Stimulated activated naive CD8-positive, alpha-beta T cell treated with anti-CD3 and anti-CD28 coated beads, Interleukin-15, amount 100 ng/mL, for 72 hours (primary cell): ENCODE measurements around the gene GP1BA.

Source experiments
- ATAC-seq: fragments of 150-1000 bp; cut with Tn5 transposase; 2 replicates; pipeline ENCODE4 v1.10.0; 2021; ENCODE audit warnings: mild to moderate bottlenecking, moderate library complexity
- DNase-seq, 2 donors: peaks; one replicate each; pipeline ENCODE4 v3.0.0; 2021 to 2022
- H3K27ac Mint-ChIP-seq, 2 donors: one replicate each; pipeline ENCODE4 v1.8.0; 2022; ENCODE audit warnings: mild to moderate bottlenecking in 2 of 2, mixed read lengths in 2 of 2, moderate library complexity in 2 of 2
- H3K27me3 Mint-ChIP-seq: one replicate; pipeline ENCODE4 v1.8.0; 2022; ENCODE audit warnings: mixed read lengths
- H3K4me1 Mint-ChIP-seq: one replicate; pipeline ENCODE4 v1.8.0; 2022; ENCODE audit warnings: mild to moderate bottlenecking, mixed read lengths
- H3K4me3 Mint-ChIP-seq, 2 donors: one replicate each; pipeline ENCODE4 v1.8.0; 2022; ENCODE audit warnings: mild to moderate bottlenecking in 2 of 2, mixed read lengths in 2 of 2, moderate library complexity in 1 of 2
- H3K9me3 Mint-ChIP-seq, 2 donors: one replicate each; pipeline ENCODE4 v1.8.0; 2022; ENCODE audit warnings: mixed read lengths in 2 of 2

The GP1BA gene

DNA sequence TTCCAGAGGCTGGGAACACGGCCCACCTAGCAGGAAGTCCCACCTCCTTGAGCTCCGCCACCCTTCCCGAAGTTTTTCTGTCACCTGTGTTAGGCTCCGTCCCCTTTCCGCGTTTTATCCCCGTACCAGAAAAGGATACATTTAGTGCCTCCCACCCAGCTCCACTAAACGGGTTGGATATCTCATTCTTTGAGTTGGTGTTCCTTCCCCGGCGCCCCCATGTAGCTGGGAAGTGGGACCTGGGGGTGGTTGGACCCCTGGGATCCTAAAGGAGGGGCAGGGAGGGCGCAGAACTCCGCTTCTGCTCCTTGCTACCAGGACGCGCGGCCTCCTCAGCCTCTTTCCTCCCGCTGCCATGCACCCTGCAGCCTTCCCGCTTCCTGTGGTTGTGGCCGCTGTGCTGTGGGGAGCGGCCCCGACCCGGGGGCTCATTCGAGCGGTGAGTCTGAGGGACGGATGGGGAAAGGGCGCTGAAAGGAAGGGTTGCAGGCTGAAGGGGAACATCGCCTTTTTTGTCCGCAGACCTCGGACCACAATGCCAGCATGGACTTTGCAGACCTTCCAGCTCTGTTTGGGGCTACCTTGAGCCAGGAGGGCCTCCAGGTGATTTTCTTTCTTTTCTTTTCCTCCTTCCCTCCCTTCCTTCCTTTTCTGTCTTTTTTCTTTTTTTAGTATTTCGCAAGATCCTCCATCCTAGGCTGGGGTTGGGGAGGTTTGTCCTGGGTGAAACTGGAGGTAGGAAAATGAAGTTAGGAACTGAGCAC, 8.7 kb downstream of the GP1BA start:
- H3K27me3 Mint-ChIP-seq, result no peaks in the 10 kb centered on the region
- no peak for ATAC-seq
- H3K4me1 Mint-ChIP-seq, result peaks cover 81% of the 10 kb centered on the region
- H3K27ac Mint-ChIP-seq, result peak overlapping the region; percentile 98 to 99
- H3K9me3 Mint-ChIP-seq, result no peaks in the 10 kb centered on the region
- peak overlapping the region; percentile 93 to 94 for H3K4me3 Mint-ChIP-seq
- DNase-seq, result peak in 1 of 2 donors; percentile 63

DNA sequence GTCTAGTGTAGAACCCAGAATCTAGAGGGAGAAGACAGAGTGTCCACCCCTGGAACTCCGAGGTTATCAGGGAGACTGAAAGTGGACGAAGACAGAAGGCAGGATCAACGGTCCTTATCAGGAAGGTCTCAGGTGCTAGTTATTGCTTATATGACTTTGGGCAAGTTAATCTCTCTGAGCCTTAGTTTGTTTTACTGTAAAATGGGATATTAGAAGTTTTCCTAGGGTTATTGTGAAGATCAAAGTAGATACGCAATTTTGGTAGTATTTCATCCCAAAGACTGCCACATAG, 9.2 kb downstream of the GP1BA start:
- Mint-ChIP-seq H3K4me3 (peak overlapping the region; percentile 93 to 94), H3K9me3 (no peaks in the 10 kb centered on the region), H3K27me3 (no peaks in the 10 kb centered on the region), H3K27ac (peak overlapping the region; percentile 98 to 99), H3K4me1 (peaks cover 78% of the 10 kb centered on the region)
- DNase-seq (no peak), ATAC-seq (no peak)

DNA sequence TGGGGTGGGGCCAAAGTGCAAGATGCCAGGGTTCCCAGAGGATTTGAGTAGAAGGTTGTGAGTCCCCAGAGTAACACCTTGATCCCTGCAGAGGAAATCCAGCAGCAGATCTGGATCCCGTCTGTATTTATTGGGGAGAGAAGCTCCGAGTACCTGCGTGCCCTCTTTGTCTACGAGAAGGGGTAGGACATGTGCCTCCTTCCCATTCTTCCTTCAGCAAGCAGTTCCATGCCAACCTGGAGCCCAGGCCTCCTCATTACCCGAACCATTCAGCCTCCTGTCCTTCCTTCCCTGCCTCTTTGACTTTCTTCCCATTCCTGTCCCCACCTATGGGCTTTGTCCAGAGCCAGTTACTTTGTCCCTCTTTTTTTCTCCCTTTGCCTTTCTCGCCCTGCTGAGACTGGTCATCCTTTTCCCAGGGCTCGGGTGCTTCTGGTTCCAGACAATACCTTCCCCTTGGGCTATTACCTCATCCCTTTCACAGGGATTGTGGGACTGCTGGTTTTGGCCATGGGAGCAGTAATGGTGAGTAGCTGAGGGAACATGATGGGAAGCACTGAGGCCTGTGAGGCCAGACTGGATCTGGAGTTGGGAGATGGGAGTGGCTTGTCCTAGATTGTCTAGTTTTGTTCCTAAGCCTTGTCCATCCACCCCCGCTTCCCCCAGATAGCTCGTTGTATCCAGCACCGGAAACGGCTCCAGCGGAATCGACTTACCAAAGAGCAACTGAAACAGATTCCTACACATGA, 10.9 kb downstream of the GP1BA start:
- DNase-seq (no peak), ATAC-seq (no peak)
- H3K27me3 Mint-ChIP-seq, result no peaks in the 10 kb centered on the region
- peak overlapping the region; percentile 77 to 99 for H3K27ac Mint-ChIP-seq
- no peaks in the 10 kb centered on the region for H3K9me3 Mint-ChIP-seq
- peaks cover 62% of the 10 kb centered on the region for H3K4me1 Mint-ChIP-seq
- peak overlapping the region; percentile 93 to 94 for H3K4me3 Mint-ChIP-seq

DNA sequence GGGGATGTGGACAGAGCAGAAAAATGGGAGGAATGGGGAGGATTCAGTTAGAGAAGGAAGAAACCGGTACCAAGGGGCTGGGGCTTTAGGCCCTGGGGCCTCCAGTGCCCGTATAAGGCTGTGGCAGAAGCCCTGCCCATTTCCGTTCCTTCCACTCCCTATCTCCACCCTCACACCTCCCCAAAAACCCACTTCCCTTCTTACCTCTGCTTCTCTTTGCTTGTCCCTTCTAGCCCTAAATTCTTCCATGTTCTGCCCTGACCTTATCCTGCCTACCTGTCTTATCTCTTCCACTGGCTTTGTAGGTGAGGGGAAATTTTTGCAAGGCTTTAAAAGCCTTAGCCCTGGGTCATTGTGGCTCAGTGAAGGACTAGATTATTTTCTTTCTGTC, 12.1 kb downstream of the GP1BA start:
- Mint-ChIP-seq H3K4me1 (peaks cover 50% of the 10 kb centered on the region), H3K4me3 (peak overlapping the region; percentile 93 to 94), H3K9me3 (no peaks in the 10 kb centered on the region), H3K27me3 (no peaks in the 10 kb centered on the region), H3K27ac (peak overlapping the region; percentile 93 to 97)
- DNase-seq (peak; percentile 56 to 73), ATAC-seq (peak; percentile 31)

DNA sequence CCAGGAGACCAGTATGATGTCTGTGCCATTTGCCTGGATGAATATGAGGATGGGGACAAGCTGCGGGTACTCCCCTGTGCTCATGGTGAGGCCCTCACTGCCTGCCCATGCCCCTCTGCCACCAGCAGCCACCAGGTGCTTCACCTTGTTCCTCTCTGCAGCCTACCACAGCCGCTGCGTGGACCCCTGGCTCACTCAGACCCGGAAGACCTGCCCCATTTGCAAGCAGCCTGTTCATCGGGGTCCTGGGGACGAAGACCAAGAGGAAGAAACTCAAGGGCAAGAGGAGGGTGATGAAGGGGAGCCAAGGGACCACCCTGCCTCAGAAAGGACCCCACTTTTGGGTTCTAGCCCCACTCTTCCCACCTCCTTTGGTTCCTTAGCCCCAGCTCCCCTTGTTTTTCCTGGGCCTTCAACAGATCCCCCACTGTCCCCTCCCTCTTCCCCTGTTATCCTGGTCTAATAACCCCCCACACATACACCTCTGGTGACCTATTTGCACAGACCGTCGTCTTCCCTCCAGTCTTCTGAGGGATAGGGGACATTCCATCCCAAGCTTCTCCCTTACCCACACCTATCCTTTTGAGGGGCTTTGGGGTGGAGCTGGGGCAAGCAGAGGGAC, 12.6 kb downstream of the GP1BA start:
- Mint-ChIP-seq H3K9me3 (no peaks in the 10 kb centered on the region), H3K27ac (peak overlapping the region; percentile 93 to 97), H3K4me3 (peak overlapping the region; percentile 93 to 94), H3K4me1 (peaks cover 48% of the 10 kb centered on the region), H3K27me3 (no peaks in the 10 kb centered on the region)
- DNase-seq, result peak; percentile 49 to 64
- peak; percentile 0 for ATAC-seq

DNA sequence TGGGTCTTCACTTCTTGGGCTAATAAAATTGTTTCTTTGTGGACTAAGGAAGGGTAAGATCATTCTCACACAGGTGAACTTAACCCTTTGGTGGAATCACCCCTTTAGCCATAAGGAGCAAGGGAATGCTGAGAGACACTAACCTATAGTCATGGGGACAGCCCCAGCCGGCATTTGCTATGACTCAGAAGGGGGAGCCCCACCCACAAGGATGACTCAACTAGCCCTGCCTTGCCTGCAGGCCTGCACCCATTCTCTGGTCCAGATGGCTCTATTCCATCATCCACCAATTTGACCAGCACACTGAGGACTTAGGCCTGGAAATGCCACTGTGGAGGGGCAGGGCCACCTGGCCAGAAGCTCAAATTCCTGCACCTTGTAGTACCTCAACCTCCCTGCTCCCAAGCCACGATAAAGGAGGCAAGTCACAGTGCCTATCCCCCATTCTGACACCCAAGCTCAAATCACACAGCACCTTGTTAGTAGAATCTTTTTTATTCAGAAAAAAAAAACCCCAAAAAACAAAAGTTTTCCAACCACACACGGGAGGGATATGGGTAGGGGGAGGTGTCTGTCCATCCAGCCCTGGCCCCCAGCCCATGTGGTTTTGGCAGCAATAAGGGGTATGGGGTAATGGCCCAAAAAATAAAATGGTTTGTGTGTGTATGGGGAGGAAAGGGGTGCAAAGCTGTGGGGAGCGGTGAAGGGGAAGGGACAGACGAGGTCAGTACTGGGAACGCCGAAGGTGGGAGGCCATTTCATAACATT, 13.3 kb downstream of the GP1BA start:
- H3K4me1 Mint-ChIP-seq, result peaks cover 52% of the 10 kb centered on the region
- peak overlapping the region; percentile 93 to 94 for H3K4me3 Mint-ChIP-seq
- H3K9me3 Mint-ChIP-seq, result no peaks in the 10 kb centered on the region
- peak overlapping the region; percentile 93 to 97 for H3K27ac Mint-ChIP-seq
- ATAC-seq (peak; percentile 56), DNase-seq (peak; percentile 81 to 89)
- no peaks in the 10 kb centered on the region for H3K27me3 Mint-ChIP-seq

DNA sequence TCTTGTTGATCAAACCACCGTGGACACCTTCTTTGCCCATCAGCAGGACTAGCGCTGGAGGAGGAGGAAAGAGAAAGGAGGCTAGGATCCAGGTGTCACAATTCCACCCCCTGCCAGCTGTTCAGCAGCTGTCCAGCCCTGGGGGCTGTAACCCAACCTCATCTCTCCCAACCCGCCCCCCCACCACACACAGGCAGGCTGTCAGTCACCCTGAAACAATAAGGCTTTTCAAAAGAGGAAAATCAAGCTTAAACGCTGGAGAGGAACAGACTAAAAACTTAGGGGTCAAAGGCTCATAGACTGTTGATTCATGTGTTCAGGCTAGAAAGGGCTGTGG, 13.8 kb downstream of the GP1BA start:
- Mint-ChIP-seq H3K9me3 (no peaks in the 10 kb centered on the region), H3K27me3 (no peaks in the 10 kb centered on the region), H3K27ac (peak overlapping the region; percentile 93 to 98), H3K4me1 (peaks cover 57% of the 10 kb centered on the region), H3K4me3 (peak overlapping the region; percentile 93 to 94)
- ATAC-seq (no peak), DNase-seq (no peak)

DNA sequence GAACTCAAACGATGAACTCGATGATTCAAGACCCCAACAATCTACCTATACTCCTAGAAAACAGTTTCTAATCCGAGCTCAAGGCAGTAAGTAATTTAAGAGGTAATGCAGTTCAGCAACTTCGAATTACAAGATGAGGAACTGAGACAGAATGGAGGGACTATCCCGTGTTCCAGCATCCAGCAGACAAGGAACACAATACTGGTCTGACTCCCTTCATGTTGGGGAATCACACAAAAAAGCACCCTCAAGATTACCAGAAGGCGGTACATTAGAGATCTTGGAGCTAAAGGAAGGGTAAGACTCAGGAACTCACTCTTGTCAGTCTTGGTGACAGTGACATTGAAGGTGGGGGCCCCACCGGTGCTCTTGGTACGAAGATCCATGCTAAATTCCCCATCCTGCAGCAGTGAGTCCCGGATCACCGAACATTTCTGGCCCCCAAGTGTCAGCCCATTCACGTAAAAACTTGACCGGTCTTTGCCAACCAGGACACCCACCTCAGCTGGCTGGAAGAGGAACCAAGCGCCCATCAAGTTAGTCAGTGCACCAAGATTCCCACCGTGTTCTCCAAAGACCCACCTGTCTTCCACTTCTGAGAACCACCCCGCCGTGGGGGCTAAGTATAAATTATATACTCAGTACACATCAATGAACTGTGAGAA, 14.4 kb downstream of the GP1BA start:
- DNase-seq, result no peak
- no peak for ATAC-seq
- no peaks in the 10 kb centered on the region for H3K9me3 Mint-ChIP-seq
- H3K27me3 Mint-ChIP-seq, result no peaks in the 10 kb centered on the region
- peaks cover 60% of the 10 kb centered on the region for H3K4me1 Mint-ChIP-seq
- H3K4me3 Mint-ChIP-seq, result peak overlapping the region; percentile 93 to 94
- peak overlapping the region; percentile 93 to 98 for H3K27ac Mint-ChIP-seq

DNA sequence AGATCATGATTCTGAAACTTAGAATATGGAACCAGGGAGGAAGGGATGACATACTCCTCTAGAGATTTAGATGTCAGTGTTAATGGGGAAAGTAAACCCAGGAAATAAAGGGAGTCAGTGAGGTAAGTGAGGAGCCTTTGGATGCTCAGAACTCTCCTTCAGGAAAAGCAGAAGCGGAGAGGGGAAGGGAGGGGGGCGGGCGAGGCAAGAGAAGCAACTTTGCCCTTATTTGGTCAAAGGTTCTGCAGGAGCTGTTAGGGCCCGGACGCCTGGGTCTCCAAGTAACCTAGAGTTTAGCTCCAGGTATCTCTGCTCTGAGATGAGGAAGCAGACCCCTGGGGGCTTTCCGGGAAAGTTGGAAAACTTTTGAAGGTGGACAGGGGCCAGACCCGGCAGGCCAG, 14.9 kb downstream of the GP1BA start:
- H3K4me3 Mint-ChIP-seq, result peak overlapping the region; percentile 93 to 94
- no peaks in the 10 kb centered on the region for H3K9me3 Mint-ChIP-seq
- ATAC-seq (no peak), DNase-seq (no peak)
- peaks cover 60% of the 10 kb centered on the region for H3K4me1 Mint-ChIP-seq
- peak overlapping the region; percentile 93 to 98 for H3K27ac Mint-ChIP-seq
- H3K27me3 Mint-ChIP-seq, result no peaks in the 10 kb centered on the region

DNA sequence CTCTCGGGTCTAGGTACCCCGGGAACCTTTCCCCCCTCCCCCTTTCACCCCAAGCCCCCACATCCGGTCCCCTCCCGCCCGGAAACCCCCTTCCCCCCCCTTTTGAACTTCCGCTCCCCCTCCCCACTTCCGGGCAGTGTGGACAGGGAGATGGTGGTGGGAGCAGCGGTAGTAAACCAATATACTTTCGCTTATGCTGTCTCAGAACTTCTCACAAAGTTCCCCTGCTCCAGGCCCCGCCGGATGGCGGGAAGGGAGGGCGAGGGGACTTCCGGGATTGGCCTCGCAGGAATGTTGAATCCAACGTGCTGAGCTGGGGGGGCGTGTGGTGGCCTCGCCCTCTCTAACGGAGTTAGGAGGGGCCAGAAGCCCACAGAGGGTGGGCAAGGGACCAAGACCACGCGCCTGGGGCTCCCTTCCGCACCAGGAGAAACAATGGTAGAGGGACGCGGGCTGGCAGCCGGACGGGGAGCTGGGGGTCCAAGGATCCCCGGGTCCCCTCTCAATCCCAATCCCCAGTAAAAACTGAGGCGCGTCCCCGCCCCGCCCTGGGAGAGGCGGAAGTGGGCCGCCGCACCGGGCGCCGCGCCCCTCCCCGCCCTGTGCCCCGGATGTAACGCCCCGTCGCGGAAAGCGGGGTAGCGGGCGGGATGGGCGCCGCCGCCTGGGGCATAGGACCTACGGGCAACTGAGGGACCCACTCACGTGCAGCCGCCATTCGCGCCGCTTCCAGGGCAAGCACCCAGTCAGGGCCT, 15.5 kb downstream of the GP1BA start:
- peak; percentile 75 to 89 for DNase-seq
- H3K27me3 Mint-ChIP-seq, result no peaks in the 10 kb centered on the region
- H3K4me3 Mint-ChIP-seq, result peak overlapping the region; percentile 93 to 94
- H3K27ac Mint-ChIP-seq, result peak overlapping the region; percentile 98 to 99
- no peaks in the 10 kb centered on the region for H3K9me3 Mint-ChIP-seq
- H3K4me1 Mint-ChIP-seq, result peaks cover 55% of the 10 kb centered on the region
- peak; percentile 37 for ATAC-seq

DNA sequence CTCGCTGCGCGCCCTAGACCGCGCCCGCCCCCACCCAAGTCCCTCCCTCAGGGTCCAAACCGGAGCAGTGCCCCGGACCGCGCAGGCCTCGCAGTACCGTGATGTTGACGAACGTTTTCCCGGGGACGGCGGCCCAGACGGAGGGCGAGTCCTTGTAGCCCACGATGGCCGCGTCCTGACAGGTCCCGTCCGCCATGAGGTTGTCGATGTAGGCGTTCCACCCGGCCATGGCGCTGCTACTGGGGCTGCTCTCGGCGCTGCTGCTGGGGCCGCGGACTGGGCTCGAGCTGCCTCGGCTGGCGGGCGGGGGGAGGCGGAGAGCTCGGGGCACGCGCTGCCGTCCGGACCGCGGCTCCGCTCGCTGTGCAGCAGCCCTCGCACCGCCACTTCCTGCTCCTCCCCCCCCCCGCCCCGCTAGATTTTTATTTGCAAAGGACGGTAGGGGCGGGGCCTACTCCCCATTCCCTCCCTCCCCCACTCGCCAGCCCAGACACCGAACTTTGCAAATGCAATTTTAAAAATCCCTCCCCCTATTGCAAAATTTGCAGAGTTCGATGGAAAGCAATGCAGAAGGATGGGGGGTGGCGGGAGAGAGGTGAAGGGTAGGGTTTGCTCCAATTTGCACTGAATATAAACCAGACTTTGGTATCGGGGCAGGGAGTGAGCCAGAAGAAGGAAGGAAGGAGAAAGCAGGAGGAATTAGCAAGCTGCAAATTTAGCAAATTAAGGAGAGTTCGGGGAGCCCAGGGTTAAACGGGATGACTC, 16.3 kb downstream of the GP1BA start, which contains the start of gene PFN1:
Gene PFN1, minus strand, starts transcription at position 365 of the 765 bp plus-strand sequence. Its CDS starts 136 bp downstream, at position 229.
- DNase-seq (peak; percentile 86 to 88), ATAC-seq (peak; percentile 35)
- Mint-ChIP-seq H3K27ac (peak within 1 kb of the TSS; percentile 98 to 99), H3K9me3 (no peaks in the 10 kb centered on the region), H3K27me3 (no peaks in the 10 kb centered on the region), H3K4me1 (peaks cover 47% of the 10 kb centered on the region), H3K4me3 (peak within 1 kb of the TSS; percentile 93 to 94)

DNA sequence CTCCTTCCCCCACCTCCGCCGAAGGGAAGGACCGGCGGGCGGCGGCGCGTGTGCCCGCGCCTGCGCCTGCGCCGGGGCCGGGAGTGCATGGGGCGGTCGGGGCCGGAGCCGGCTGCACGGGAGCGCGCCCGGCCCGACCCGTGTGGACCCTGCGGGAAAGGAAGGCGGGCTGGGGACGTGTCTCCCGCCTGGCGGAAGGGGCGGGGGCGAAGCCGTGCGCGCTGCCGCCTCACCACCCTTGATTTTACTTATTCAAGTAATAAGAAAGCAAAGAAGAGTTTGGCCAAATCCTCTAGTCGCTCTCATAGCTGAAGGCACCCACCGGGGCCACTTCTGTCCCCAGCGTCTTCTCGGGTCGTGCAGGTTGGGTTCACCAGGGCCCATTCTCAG, 16.8 kb downstream of the GP1BA start:
- H3K27me3 Mint-ChIP-seq, result no peaks in the 10 kb centered on the region
- ATAC-seq, result peak; percentile 53
- peak in 1 of 2 donors; percentile 87 for DNase-seq
- no peaks in the 10 kb centered on the region for H3K9me3 Mint-ChIP-seq
- peak overlapping the region; percentile 96 to 97 for H3K27ac Mint-ChIP-seq
- H3K4me3 Mint-ChIP-seq, result peak overlapping the region; percentile 93 to 94
- peaks cover 42% of the 10 kb centered on the region for H3K4me1 Mint-ChIP-seq

DNA sequence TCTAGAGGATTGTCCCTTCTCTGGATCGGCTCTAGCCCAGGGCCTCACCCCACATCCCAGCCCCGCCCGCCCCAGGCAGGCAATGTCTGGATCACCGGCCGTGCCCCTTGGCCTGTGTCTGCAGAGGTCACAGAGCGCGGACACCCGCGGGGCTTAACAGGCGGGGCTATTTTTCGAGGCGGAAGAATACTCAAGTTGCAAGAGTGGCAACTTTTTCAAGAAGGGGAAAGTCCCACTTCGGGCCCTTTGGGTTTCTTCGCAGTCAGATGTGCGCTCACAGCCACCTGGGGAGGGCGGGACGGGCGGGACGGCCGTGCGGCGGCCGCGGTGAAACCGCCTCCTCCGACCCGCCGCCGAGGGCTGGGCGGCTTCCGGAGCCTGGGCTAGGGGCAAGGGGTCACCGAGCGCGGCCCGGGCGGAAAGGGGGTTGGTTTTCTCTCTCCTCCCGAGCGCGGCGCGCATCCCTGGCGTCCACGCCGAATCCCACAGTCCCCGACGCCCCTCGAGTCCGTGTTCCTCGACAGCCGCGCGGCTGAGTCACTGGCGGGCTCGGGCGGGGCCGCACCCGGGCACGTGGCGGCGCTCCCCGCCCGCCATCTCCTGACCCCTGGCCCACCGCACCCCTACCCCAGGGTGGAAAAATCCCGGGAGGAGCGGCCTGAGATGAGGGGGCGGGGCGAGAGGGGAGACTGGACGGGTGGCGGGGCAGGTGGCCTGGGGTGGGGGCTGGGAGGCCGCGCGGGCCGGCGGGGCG, 17.4 kb downstream of the GP1BA start:
- no peaks in the 10 kb centered on the region for H3K27me3 Mint-ChIP-seq
- H3K4me3 Mint-ChIP-seq, result peak overlapping the region; percentile 93 to 94
- H3K27ac Mint-ChIP-seq, result peak overlapping the region; percentile 55 to 94
- H3K4me1 Mint-ChIP-seq, result peaks cover 36% of the 10 kb centered on the region
- ATAC-seq (peak; percentile 45), DNase-seq (peak; percentile 84 to 86)
- no peaks in the 10 kb centered on the region for H3K9me3 Mint-ChIP-seq
